K562 (cell line): ENCODE measurements around the gene C16orf95. TPM values are rescaled to one million over a fixed set of nuclear protein-coding genes. Genes with fewer than 3 reads are reported as not detected.
A peak's percentile ranks its signal among the peaks of the same experiment; 100 is the strongest.

Source experiments
- ESRRB ChIP-seq: fragments of 250-450 bp; sonication (Bioruptor Pico); IDR thresholded peaks from 2 replicates; pipeline ENCODE4 v1.5.0; 2020; ENCODE audit warnings: mild to moderate bottlenecking, moderate library complexity, borderline replicate concordance
- GTF2E2 ChIP-seq: fragments of 200-800 bp; sonication (Bioruptor generic); IDR thresholded peaks from 2 replicates; pipeline ENCODE4 v1.6.1; 2016; ENCODE audit warnings: missing genetic modification characterization, missing compliant biosample characterization
- HDAC1 ChIP-seq, 2 experiments: fragments of 450-650 bp; IDR thresholded peaks; 2 replicates each; pipeline ENCODE4 v1.6.1; 2016 to 2017; ENCODE audit warnings: inconsistent platforms in 1 of 2, mild to moderate bottlenecking in 1 of 2, moderate library complexity in 1 of 2
- KDM1A ChIP-seq, 2 experiments: fragments of 450-650 bp; IDR thresholded peaks; 2 replicates each; pipeline ENCODE4 v1.6.1; 2016; ENCODE audit warnings: mild to moderate bottlenecking in 2 of 2
- MEF2A ChIP-seq: IDR thresholded peaks from 2 replicates; pipeline ENCODE4 v1.6.1; 2011; ENCODE audit warnings: low read depth, mild to moderate bottlenecking, low read length, moderate library complexity; ENCODE audit not compliant: control insufficient read depth
- RBM25 ChIP-seq: fragments of 200-400 bp; formaldehyde crosslinking; IDR thresholded peaks from 2 replicates; pipeline ENCODE4 v1.6.1; 2018; ENCODE audit warnings: low read length, low read depth, moderate library complexity; ENCODE audit not compliant: severe bottlenecking
- SAP30 ChIP-seq: fragments of 200-600 bp; sonication (generic); IDR thresholded peaks from 2 replicates; pipeline ENCODE4 v1.6.1; 2012; ENCODE audit warnings: borderline replicate concordance, low read depth, mild to moderate bottlenecking, moderate library complexity, low read length, control low read depth, inconsistent platforms; ENCODE audit not compliant: insufficient read depth, poor library complexity, severe bottlenecking
- ZNF408 ChIP-seq: fragments of 250-450 bp; sonication (Bioruptor Pico); IDR thresholded peaks from 2 replicates; pipeline ENCODE4 v1.4.0; 2020; ENCODE audit warnings: low read depth, mild to moderate bottlenecking, moderate library complexity
- ZNF431 ChIP-seq: sonication (generic); formaldehyde crosslinking; IDR thresholded peaks from 2 replicates; pipeline ENCODE4 v1.8.0; 2022; ENCODE audit warnings: mild to moderate bottlenecking, missing genetic modification reagents
- ZNF79 ChIP-seq: fragments of 250-450 bp; sonication (Bioruptor Pico); IDR thresholded peaks from 2 replicates; pipeline ENCODE4 v1.4.0; 2020; ENCODE audit warnings: low read depth, mild to moderate bottlenecking, moderate library complexity
- polyA plus RNA-seq, 8 experiments: library from polyadenylated mRNA; depleted of rRNA in 4 of 8; stranded (reverse) in 5 of 8; unstranded in 3 of 8; fragments of >200 nt; fragmentation: Nextera tagmentation in 2 of 8; fragmentation: Illumina TruSeq in 1 of 8; extraction: Ambion mirVana in 2 of 8; extraction: Trizol in 1 of 8; gene quantifications; 2 replicates each; pipeline versions ENCODE4 v1.2.1 to v1.2.3, GENCODE V29; 2011 to 2014; ENCODE audit warnings: inconsistent platforms in 1 of 8, missing spikeins in 1 of 8
- total RNA-seq, 7 experiments: library from RNA; depleted of rRNA in 6 of 7; stranded (reverse); fragments of >200 nt in 6 of 7; fragmentation: Illumina TruSeq in 2 of 7; extraction: Trizol in 2 of 7; gene quantifications; 2 replicates each; pipeline versions ENCODE4 v1.2.1 to v1.2.3, GENCODE V29; 2011 to 2021; ENCODE audit warnings: low replicate concordance in 1 of 7
- TF ChIP-seq, protein P1 (sequence below): sonication (generic); formaldehyde crosslinking; IDR thresholded peaks from 2 replicates; pipeline ENCODE4 v1.8.0; 2023; ENCODE audit warnings: missing genetic modification reagents, mild to moderate bottlenecking, borderline replicate concordance
- TF ChIP-seq, protein P2 (sequence below): fragments of 450-650 bp; IDR thresholded peaks from 2 replicates; pipeline ENCODE4 v1.6.1; 2018; ENCODE audit warnings: mild to moderate bottlenecking, low read depth; ENCODE audit not compliant: partially characterized antibody
- TF ChIP-seq, protein P3 (sequence below): sonication (generic); formaldehyde crosslinking; IDR thresholded peaks from 2 replicates; pipeline ENCODE4 v1.9.0; 2022; ENCODE audit warnings: mild to moderate bottlenecking, missing genetic modification reagents
- TF ChIP-seq, protein P4 (sequence below): fragments of 150-350 bp; IDR thresholded peaks from 2 replicates; pipeline ENCODE4 v1.6.1; 2014; ENCODE audit warnings: low read depth, mild to moderate bottlenecking, low read length, borderline replicate concordance

C16orf95 gene
- total and polyA plus RNA-seq, 9 of the 15 experiments (the other 6 are each of a cell fraction or from before 2014, with no cell fraction given): 6.5 to 20.5 (median 9.4) TPM

DNA sequence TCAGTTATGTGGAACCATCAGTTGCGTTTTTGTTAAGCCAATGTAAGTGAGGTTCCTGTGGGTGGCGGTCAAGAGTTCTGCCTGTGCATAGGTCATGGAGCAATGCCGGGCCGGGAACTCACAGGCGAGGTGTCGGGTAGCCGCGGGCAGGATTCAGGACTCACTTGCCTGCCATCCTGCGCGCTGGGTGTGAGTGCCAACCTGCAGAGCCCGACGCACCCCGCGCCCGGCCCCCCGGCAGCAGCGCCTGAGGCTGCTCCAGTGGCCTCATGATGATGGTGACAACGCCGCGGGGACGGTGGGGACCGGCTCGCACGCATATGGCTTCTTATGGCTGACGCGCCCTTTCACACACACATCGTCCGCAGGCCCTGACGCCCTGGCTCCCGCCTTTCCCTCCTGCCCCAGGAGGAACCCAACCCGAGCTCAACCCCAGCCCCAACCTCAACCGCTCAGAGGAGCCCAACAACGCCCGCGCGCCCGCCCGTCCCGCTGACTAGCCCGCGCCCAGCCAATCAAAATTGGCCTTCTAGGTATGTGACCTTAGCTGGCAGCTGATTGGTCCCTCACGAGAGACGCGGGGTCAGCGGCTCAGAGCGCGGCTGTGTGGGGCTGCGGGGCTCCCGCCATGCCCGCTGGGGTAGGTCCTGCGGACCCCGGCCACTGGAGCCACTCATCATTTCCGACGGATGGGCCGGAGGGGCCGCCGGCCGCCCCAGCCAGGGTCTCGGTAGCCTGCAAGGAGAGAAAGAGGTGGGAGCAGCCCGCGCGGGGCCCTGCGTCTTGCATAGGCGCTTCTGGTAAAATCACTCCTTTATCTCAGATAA, at the start of gene C16orf95 (continued):
- peak; percentile 72; the same call in 1 of the 2 replicates for TF ChIP-seq GTF2E2 (tag)
- no peak for TF ChIP-seq ZNF431
- no peak for TF ChIP-seq ZNF408
- peak; percentile 99 for TF ChIP-seq RBM25
- TF ChIP-seq KDM1A (IDR thresholded peaks at IDR 0.05): no peak
- no peak for TF ChIP-seq MEF2A
- TF ChIP-seq HDAC1 (IDR thresholded peaks at IDR 0.05): peak in 1 of 2 experiments; percentile 61; a peak in 2 of 4 replicates
- TF ChIP-seq SAP30: peak; percentile 57
- TF ChIP-seq, protein P1, sequence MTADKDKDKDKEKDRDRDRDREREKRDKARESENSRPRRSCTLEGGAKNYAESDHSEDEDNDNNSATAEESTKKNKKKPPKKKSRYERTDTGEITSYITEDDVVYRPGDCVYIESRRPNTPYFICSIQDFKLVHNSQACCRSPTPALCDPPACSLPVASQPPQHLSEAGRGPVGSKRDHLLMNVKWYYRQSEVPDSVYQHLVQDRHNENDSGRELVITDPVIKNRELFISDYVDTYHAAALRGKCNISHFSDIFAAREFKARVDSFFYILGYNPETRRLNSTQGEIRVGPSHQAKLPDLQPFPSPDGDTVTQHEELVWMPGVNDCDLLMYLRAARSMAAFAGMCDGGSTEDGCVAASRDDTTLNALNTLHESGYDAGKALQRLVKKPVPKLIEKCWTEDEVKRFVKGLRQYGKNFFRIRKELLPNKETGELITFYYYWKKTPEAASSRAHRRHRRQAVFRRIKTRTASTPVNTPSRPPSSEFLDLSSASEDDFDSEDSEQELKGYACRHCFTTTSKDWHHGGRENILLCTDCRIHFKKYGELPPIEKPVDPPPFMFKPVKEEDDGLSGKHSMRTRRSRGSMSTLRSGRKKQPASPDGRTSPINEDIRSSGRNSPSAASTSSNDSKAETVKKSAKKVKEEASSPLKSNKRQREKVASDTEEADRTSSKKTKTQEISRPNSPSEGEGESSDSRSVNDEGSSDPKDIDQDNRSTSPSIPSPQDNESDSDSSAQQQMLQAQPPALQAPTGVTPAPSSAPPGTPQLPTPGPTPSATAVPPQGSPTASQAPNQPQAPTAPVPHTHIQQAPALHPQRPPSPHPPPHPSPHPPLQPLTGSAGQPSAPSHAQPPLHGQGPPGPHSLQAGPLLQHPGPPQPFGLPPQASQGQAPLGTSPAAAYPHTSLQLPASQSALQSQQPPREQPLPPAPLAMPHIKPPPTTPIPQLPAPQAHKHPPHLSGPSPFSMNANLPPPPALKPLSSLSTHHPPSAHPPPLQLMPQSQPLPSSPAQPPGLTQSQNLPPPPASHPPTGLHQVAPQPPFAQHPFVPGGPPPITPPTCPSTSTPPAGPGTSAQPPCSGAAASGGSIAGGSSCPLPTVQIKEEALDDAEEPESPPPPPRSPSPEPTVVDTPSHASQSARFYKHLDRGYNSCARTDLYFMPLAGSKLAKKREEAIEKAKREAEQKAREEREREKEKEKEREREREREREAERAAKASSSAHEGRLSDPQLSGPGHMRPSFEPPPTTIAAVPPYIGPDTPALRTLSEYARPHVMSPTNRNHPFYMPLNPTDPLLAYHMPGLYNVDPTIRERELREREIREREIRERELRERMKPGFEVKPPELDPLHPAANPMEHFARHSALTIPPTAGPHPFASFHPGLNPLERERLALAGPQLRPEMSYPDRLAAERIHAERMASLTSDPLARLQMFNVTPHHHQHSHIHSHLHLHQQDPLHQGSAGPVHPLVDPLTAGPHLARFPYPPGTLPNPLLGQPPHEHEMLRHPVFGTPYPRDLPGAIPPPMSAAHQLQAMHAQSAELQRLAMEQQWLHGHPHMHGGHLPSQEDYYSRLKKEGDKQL (CRISPR knock-in tag): no peak
- TF ChIP-seq, protein P2, sequence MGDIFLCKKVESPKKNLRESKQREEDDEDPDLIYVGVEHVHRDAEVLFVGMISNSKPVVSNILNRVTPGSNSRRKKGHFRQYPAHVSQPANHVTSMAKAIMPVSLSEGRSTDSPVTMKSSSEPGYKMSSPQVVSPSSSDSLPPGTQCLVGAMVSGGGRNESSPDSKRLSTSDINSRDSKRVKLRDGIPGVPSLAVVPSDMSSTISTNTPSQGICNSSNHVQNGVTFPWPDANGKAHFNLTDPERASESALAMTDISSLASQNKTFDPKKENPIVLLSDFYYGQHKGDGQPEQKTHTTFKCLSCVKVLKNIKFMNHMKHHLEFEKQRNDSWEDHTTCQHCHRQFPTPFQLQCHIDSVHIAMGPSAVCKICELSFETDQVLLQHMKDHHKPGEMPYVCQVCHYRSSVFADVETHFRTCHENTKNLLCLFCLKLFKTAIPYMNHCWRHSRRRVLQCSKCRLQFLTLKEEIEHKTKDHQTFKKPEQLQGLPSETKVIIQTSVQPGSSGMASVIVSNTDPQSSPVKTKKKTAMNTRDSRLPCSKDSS: no peak
- TF ChIP-seq ZNF79 (CRISPR knock-in tag): no peak
- TF ChIP-seq ESRRB (CRISPR knock-in tag): no peak
- TF ChIP-seq, protein P3, sequence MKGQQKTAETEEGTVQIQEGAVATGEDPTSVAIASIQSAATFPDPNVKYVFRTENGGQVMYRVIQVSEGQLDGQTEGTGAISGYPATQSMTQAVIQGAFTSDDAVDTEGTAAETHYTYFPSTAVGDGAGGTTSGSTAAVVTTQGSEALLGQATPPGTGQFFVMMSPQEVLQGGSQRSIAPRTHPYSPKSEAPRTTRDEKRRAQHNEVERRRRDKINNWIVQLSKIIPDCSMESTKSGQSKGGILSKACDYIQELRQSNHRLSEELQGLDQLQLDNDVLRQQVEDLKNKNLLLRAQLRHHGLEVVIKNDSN (CRISPR knock-in tag): no peak; the same call in 1 of the 2 replicates
- TF ChIP-seq, protein P4, sequence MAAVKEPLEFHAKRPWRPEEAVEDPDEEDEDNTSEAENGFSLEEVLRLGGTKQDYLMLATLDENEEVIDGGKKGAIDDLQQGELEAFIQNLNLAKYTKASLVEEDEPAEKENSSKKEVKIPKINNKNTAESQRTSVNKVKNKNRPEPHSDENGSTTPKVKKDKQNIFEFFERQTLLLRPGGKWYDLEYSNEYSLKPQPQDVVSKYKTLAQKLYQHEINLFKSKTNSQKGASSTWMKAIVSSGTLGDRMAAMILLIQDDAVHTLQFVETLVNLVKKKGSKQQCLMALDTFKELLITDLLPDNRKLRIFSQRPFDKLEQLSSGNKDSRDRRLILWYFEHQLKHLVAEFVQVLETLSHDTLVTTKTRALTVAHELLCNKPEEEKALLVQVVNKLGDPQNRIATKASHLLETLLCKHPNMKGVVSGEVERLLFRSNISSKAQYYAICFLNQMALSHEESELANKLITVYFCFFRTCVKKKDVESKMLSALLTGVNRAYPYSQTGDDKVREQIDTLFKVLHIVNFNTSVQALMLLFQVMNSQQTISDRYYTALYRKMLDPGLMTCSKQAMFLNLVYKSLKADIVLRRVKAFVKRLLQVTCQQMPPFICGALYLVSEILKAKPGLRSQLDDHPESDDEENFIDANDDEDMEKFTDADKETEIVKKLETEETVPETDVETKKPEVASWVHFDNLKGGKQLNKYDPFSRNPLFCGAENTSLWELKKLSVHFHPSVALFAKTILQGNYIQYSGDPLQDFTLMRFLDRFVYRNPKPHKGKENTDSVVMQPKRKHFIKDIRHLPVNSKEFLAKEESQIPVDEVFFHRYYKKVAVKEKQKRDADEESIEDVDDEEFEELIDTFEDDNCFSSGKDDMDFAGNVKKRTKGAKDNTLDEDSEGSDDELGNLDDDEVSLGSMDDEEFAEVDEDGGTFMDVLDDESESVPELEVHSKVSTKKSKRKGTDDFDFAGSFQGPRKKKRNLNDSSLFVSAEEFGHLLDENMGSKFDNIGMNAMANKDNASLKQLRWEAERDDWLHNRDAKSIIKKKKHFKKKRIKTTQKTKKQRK: no peak
